Body of pancreas (tissue), 4 donors: ENCODE data around the gene NEXN. TPM values are rescaled to one million over a fixed set of nuclear protein-coding genes. Genes with fewer than 3 reads are reported as not detected.

Source experiments
- ATAC-seq: fragments of 150-250 bp; one replicate; pipeline ENCODE4 v1.9.1; 2016
- DNase-seq, 4 donors: peaks; one replicate each; pipeline ENCODE4 v3.0.0-alpha.2; 2019
- H3K27ac ChIP-seq, 4 donors: fragments of 200-600 bp; sonication (generic); 1 replicate in 3 of 4; 2 replicates in 1 of 4; pipeline versions ENCODE4 v1.5.1 to v1.6.1; 2016 to 2019; ENCODE audit warnings: mild to moderate bottlenecking in 1 of 4, mixed read lengths in 1 of 4, moderate library complexity in 1 of 4
- H3K27me3 ChIP-seq, 2 donors: fragments of 200-600 bp; sonication (generic); one replicate each; pipeline ENCODE4 v1.6.0; 2016; ENCODE audit warnings: mild to moderate bottlenecking in 1 of 2
- H3K36me3 ChIP-seq, 2 donors: fragments of 200-600 bp; sonication (generic); replicated peaks in 1 of 2; 2 replicates each; pipeline ENCODE4 v1.5.1; 2016; ENCODE audit warnings: low read depth in 2 of 2; ENCODE audit not compliant: insufficient read depth in 1 of 2
- H3K4me1 ChIP-seq: fragments of 200-600 bp; sonication (generic); one replicate; pipeline ENCODE4 v1.6.0; 2016
- H3K4me3 ChIP-seq, 2 donors: fragments of 200-600 bp; sonication (generic); 1 replicate in 1 of 2; 2 replicates in 1 of 2; pipeline ENCODE4 v1.5.1; 2016 to 2019
- H3K9me3 ChIP-seq, 3 donors: fragments of 200-600 bp; sonication (generic); 1 replicate in 2 of 3; 2 replicates in 1 of 3; pipeline ENCODE4 v1.5.1; 2016
- POLR2A ChIP-seq, 3 donors: fragments of 450-650 bp; IDR thresholded peaks; one replicate each; pipeline ENCODE4 v1.6.1; 2016; ENCODE audit warnings: antibody characterized with exemption in 3 of 3, mild to moderate bottlenecking in 2 of 3
- WGBS, 2 donors: methylation state at CpG; one replicate each; pipeline ENCODE4 v1.1.5; 2017; 5-methylcytosine and 5-hydroxymethylcytosine counted together
- intact Hi-C: fragments of 100-400 bp; cut with DNase I; formaldehyde crosslinking; loops from one replicate; pipeline ENCODE4 v1.15.1; 2023
- total RNA-seq, 2 donors: library from RNA; depleted of rRNA; stranded (reverse); fragments of >200 nt; gene quantifications; one replicate each; pipeline ENCODE4 v1.1.0, GENCODE V29; 2016
- TF ChIP-seq, protein P1 (sequence below), 7 experiments: fragments of 450-650 bp in 4 of 7; fragments of 200-600 bp in 3 of 7; sonication (generic) in 3 of 7; IDR thresholded peaks; one replicate each; pipeline ENCODE4 v1.5.1; 2016 to 2019; ENCODE audit warnings: antibody characterized with exemption in 7 of 7

The NEXN gene
- total RNA-seq, 2 donors from 2014 or later, result 7.5 to 13.2 TPM

DNA sequence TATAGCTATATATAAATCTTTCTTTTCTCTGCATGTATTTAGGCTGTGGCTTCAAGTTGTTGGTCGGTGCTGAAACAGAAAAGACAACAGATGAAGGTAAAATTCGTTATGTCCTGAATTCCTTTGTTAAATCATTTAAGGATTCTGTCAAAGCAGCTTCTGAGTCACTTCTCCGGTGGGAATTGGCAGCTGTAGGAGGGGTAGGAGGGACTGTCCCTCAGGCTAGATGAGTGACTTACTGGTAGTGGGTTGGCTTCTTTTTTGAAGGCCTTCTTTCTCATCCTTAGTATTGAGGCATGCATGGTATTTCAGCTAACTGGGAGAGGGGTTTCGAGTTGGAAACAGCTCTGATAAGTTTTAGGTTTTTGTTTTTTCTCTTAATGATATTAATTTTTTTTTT, 22.1 kb upstream of the NEXN start:
- H3K36me3 ChIP-seq, result peaks cover 0 to 1% of the 10 kb centered on the region in 2 donors
- no peak overlapping the region for H3K27ac ChIP-seq
- DNase-seq, result no peak
- intact Hi-C loops, result no loop called here
- H3K4me1 ChIP-seq, result no peaks in the 10 kb centered on the region
- no peak for ATAC-seq
- WGBS, 2 donors, result 78 to 85% methylated on average over 4 of the region's 4 CpGs
- H3K4me3 ChIP-seq, result no peak overlapping the region
- no peaks in the 10 kb centered on the region for H3K9me3 ChIP-seq
- no peak for TF ChIP-seq POLR2A (IDR thresholded peaks at IDR 0.05)
- TF ChIP-seq, protein P1, sequence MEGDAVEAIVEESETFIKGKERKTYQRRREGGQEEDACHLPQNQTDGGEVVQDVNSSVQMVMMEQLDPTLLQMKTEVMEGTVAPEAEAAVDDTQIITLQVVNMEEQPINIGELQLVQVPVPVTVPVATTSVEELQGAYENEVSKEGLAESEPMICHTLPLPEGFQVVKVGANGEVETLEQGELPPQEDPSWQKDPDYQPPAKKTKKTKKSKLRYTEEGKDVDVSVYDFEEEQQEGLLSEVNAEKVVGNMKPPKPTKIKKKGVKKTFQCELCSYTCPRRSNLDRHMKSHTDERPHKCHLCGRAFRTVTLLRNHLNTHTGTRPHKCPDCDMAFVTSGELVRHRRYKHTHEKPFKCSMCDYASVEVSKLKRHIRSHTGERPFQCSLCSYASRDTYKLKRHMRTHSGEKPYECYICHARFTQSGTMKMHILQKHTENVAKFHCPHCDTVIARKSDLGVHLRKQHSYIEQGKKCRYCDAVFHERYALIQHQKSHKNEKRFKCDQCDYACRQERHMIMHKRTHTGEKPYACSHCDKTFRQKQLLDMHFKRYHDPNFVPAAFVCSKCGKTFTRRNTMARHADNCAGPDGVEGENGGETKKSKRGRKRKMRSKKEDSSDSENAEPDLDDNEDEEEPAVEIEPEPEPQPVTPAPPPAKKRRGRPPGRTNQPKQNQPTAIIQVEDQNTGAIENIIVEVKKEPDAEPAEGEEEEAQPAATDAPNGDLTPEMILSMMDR (IDR thresholded peaks at IDR 0.05), result no peak
- H3K27me3 ChIP-seq, result no peaks in the 10 kb centered on the region

DNA sequence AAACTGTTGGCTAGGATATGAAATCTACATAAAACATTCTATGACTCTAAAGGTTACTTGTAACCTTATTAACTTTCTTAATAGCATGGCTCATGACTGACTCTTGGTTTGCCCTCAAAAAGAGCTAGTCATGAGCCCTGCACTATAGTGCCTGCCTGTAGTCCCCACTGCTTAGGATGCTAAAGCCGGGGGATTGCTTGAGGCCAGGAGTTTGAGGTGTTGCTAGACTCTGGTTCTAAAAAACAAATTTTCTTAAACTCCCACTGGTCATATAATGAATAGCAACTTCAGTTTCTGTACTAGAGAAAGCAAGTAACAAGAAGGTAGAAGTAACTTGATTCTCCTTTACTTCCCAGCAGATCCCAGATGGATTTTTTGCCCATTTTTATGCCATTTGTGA, 15.8 kb upstream of the NEXN start:
- Histone ChIP-seq H3K36me3 (no peaks in the 10 kb centered on the region), H3K9me3 (no peaks in the 10 kb centered on the region), H3K4me1 (no peaks in the 10 kb centered on the region), H3K27me3 (no peaks in the 10 kb centered on the region), H3K27ac (no peak overlapping the region), H3K4me3 (no peak overlapping the region)
- TF ChIP-seq, protein P1 (IDR thresholded peaks at IDR 0.05), result no peak
- TF ChIP-seq POLR2A (IDR thresholded peaks at IDR 0.05), result no peak
- ATAC-seq, result no peak
- DNase-seq, result no peak
- WGBS, 2 donors, result 94 to 100% methylated on average over 1 of the region's 1 CpG
- intact Hi-C loops, result no loop called here

DNA sequence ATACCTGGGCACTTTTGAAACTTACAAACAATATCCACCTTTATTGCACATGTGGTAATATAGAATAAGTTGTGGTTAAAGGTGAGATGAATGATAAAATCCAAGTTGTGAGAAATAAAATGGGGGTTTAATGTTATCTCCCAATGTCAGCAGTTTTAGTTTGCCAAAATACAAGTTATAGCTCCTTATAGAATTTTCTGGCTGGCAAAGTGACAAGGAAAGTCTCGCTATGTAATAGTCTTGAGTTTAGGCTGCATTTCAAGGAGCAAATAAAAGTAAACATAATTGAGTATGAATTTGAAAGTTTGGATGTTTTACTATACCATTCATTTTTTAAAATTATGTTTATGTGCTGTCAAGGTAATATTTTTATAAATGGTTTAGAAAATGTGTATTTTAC, 15.0 kb upstream of the NEXN start:
- Histone ChIP-seq H3K4me1 (no peaks in the 10 kb centered on the region), H3K36me3 (no peaks in the 10 kb centered on the region), H3K9me3 (no peaks in the 10 kb centered on the region), H3K4me3 (no peak overlapping the region), H3K27ac (no peak overlapping the region), H3K27me3 (no peaks in the 10 kb centered on the region)
- intact Hi-C loops, result no loop called here
- no peak for DNase-seq
- no peak for TF ChIP-seq POLR2A (IDR thresholded peaks at IDR 0.05)
- 49 to 93% methylated on average over 1 of the region's 1 CpG for WGBS, 2 donors
- no peak for ATAC-seq

DNA sequence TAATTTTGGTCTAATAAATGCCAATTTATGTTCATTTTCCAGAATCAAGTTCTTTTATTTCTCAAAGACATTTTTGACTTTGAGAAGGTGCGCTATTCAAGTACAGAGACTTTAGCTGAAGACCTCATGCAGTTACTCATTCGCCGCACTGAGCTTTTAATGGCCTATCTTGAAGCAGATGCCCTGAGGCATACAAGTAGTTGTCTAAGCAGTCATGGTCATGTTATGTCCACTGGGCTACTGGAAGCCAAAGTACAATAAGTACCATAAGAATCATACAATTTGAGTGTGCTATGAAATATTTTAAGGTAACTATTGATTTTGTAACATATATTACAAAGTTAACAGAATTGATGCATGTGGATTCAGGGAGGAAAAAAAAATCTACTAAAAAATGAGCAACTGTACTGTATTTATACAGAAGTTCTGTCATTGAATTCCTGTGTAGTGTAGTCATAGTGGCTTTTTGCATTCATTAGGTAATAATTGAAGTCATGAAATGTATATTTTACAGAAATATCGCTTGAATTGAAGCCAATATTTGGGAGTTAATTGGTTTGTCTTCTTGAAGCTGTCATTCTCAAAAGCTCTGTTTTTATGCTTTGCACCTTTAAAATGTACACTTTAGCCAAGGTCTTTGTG, 13.5 kb upstream of the NEXN start:
- ATAC-seq, result no peak
- Histone ChIP-seq H3K27me3 (no peaks in the 10 kb centered on the region), H3K4me1 (no peaks in the 10 kb centered on the region), H3K36me3 (no peaks in the 10 kb centered on the region), H3K9me3 (no peaks in the 10 kb centered on the region), H3K27ac (no peak overlapping the region), H3K4me3 (no peak overlapping the region)
- TF ChIP-seq POLR2A (IDR thresholded peaks at IDR 0.05), result no peak
- TF ChIP-seq, protein P1 (IDR thresholded peaks at IDR 0.05), result no peak
- intact Hi-C loops, result no loop called here
- WGBS, 2 donors, result 97% methylated on average over 4 of the region's 4 CpGs
- no peak for DNase-seq

DNA sequence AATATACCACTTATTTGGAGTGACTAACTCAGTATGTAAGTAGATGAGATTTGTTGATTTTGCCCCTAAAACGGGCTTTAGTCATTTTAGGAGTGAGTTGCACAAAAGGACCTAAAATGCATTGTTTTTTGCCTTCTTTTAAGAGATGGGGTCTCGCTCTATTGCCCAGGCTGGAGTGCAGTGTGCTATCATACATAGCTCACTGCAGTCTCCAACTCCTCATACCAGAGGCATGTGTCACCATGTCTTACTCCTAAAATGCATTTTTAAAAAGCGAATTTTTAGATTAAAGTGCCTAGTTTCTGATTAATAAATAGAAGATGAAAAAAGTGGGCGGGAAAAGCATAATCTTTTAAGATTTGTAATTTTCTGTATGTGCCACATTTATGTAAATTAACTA, 11.5 kb upstream of the NEXN start:
- no peaks in the 10 kb centered on the region for H3K4me1 ChIP-seq
- ATAC-seq (no peak), DNase-seq (no peak)
- H3K27me3 ChIP-seq, result no peaks in the 10 kb centered on the region
- intact Hi-C loops, result no loop called here
- H3K9me3 ChIP-seq, result no peaks in the 10 kb centered on the region
- H3K4me3 ChIP-seq, result no peak overlapping the region
- WGBS, 2 donors, result 88 to 93% methylated on average over 4 of the region's 4 CpGs
- TF ChIP-seq, protein P1 (IDR thresholded peaks at IDR 0.05), result no peak
- TF ChIP-seq POLR2A (IDR thresholded peaks at IDR 0.05), result no peak
- H3K27ac ChIP-seq, result no peak overlapping the region
- no peaks in the 10 kb centered on the region for H3K36me3 ChIP-seq
